Glutamatergic neuron (in vitro differentiated cells): ENCODE measurements around the gene FCER1G. TPM values are rescaled to one million over a fixed set of nuclear protein-coding genes. Genes with fewer than 3 reads are reported as not detected.

Source experiments
- DNase-seq: peaks from one replicate; pipeline ENCODE4 v3.0.0; 2022
- H3K27ac Mint-ChIP-seq: one replicate; pipeline ENCODE4 v1.8.0; 2020; ENCODE audit warnings: mild to moderate bottlenecking, mixed read lengths, inconsistent platforms; ENCODE audit not compliant: unreplicated experiment
- H3K27me3 Mint-ChIP-seq: one replicate; pipeline ENCODE4 v1.8.0; 2020; ENCODE audit warnings: mild to moderate bottlenecking, moderate library complexity, mixed read lengths, inconsistent platforms; ENCODE audit not compliant: unreplicated experiment
- H3K36me3 Mint-ChIP-seq: one replicate; pipeline ENCODE4 v1.8.0; 2020; ENCODE audit warnings: mild to moderate bottlenecking, mixed read lengths, inconsistent platforms; ENCODE audit not compliant: unreplicated experiment
- H3K4me1 Mint-ChIP-seq: one replicate; pipeline ENCODE4 v1.8.0; 2020; ENCODE audit warnings: mild to moderate bottlenecking, low read depth, mixed read lengths, inconsistent platforms; ENCODE audit not compliant: unreplicated experiment
- H3K4me3 Mint-ChIP-seq: one replicate; pipeline ENCODE4 v1.8.0; 2020; ENCODE audit warnings: mild to moderate bottlenecking, mixed read lengths, inconsistent platforms; ENCODE audit not compliant: unreplicated experiment
- H3K9me3 Mint-ChIP-seq: one replicate; pipeline ENCODE4 v1.8.0; 2020; ENCODE audit warnings: mild to moderate bottlenecking, moderate library complexity, mixed read lengths, inconsistent platforms; ENCODE audit not compliant: unreplicated experiment
- total RNA-seq: library from RNA; stranded (reverse); fragmentation: NEBNext Ultra II Directional; extraction: Animal tissue kit (Norgen Biotek cat#: 25700); gene quantifications from one replicate; pipeline ENCODE4 v1.2.1, GENCODE V29; 2021; ENCODE audit not compliant: unreplicated experiment
- TF ChIP-seq, protein P1 (sequence below): fragments of 200-600 bp; sonication (generic); IDR thresholded peaks from one replicate; pipeline ENCODE4 v1.5.0; 2021; ENCODE audit not compliant: partially characterized antibody, unreplicated experiment

Gene FCER1G
- total RNA-seq, 1 donor from 2014 or later: 1.3 TPM

DNA sequence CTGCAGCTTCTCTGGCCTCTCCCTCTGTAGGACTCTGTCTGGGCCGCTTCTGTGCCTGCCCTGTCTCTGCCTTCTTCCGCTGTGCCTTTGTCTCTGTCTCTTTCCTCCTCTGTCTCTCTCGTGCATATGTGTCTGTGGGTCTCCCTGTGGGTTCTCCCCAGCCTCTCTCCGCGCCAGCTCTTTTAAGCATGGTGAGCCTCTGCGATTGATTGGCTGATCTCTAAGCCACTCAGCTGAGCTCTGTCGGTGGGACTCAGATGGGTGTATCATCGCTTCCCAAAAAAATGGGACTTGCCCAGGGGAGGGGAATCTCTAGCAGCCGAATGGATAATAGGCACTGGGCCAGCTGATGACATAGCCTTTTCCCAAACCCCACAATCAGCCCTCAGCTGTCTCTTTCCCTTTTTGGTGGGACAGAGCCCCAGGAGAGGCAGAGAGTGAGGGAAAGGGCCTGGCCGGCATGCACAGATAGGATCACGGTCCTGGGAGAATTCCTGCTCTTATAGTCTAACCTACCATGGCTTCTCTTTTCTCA, 16.1 kb upstream of the FCER1G start, which contains the start of gene ADAMTS4:
ADAMTS4 (minus strand) TSS at position 158 of the 535 bp plus-strand sequence. CDS start 427 bp downstream, outside the sequence.
- H3K9me3 Mint-ChIP-seq: peaks cover 6% of the 10 kb centered on the region
- H3K27me3 Mint-ChIP-seq: peaks cover 6% of the 10 kb centered on the region
- H3K4me1 Mint-ChIP-seq: peaks cover 19% of the 10 kb centered on the region
- peak within 1 kb of the TSS; percentile 86 for H3K27ac Mint-ChIP-seq
- DNase-seq: peak; percentile 39
- peaks cover under 1% of the 10 kb centered on the region for H3K36me3 Mint-ChIP-seq
- TF ChIP-seq, protein P1, sequence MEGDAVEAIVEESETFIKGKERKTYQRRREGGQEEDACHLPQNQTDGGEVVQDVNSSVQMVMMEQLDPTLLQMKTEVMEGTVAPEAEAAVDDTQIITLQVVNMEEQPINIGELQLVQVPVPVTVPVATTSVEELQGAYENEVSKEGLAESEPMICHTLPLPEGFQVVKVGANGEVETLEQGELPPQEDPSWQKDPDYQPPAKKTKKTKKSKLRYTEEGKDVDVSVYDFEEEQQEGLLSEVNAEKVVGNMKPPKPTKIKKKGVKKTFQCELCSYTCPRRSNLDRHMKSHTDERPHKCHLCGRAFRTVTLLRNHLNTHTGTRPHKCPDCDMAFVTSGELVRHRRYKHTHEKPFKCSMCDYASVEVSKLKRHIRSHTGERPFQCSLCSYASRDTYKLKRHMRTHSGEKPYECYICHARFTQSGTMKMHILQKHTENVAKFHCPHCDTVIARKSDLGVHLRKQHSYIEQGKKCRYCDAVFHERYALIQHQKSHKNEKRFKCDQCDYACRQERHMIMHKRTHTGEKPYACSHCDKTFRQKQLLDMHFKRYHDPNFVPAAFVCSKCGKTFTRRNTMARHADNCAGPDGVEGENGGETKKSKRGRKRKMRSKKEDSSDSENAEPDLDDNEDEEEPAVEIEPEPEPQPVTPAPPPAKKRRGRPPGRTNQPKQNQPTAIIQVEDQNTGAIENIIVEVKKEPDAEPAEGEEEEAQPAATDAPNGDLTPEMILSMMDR: no peak
- peak within 1 kb of the TSS; percentile 82 for H3K4me3 Mint-ChIP-seq

DNA sequence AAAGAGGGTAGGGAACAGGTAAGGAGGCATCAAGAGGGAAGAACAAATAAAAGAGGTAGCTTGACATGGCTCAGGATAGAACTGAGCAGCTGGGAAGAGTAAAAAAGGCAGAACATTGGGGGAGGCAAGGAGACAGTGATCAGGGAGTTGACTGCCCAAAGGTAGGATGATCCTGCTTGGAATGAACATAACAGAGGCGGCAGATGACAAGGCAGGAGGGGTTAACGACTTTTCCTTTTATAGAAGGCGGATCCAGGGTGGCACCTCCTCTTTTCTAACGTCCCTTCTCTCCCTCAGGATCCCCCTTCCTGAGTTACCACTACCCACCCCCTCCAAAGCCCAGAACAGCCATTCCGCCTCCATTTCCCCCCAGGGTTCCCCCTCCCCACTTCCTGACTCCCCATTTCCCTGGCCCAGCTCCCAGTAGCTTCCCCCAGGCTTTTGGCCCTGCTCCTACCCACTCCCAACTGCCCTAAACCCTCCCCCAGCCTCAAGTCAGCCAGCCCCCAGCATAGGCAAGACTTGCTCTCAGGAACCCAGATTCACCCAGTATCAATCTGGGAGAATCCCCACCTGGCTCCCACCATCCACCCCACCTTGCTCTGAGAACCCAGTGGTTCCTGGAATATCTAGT, 15.5 kb upstream of the FCER1G start:
- Mint-ChIP-seq H3K4me1 (peaks cover 25% of the 10 kb centered on the region), H3K27ac (peak overlapping the region; percentile 86), H3K9me3 (peaks cover 6% of the 10 kb centered on the region), H3K27me3 (peaks cover 6% of the 10 kb centered on the region), H3K36me3 (peaks cover 5% of the 10 kb centered on the region), H3K4me3 (peak overlapping the region; percentile 82)
- TF ChIP-seq, protein P1: no peak
- no peak for DNase-seq

DNA sequence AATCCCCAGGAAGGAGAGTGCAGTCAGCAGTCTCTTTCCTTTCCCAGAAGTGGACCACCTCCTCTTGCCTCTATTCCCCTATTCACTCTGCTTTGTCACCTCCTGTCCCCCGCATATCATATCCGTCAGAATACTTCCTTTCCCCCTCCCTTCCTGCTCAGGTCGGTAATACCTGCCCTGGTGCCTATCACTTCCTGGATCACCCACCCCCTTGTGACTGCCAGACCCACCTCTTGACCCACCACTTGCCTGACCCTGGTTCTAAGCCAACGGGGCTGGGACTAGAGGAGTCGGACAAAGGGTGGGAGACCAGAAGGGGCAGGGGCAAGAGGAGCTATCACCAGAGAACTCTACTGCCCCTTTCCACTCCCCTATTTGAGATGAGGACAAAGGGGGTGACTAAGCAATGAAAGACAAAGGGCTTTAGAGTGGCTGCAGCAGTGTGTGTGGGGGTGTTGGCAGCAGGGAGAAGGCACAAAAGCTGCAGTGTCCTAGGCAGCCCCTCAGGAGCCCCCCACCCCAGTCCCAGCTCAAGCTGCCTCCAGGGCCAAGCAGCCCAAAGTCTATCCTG, 14.6 kb upstream of the FCER1G start:
- peaks cover 6% of the 10 kb centered on the region for H3K9me3 Mint-ChIP-seq
- peak overlapping the region; percentile 98 for H3K27ac Mint-ChIP-seq
- H3K36me3 Mint-ChIP-seq: peaks cover 5% of the 10 kb centered on the region
- no peak for DNase-seq
- TF ChIP-seq, protein P1: no peak
- H3K27me3 Mint-ChIP-seq: peaks cover 6% of the 10 kb centered on the region
- H3K4me3 Mint-ChIP-seq: peak overlapping the region; percentile 15
- H3K4me1 Mint-ChIP-seq: peaks cover 25% of the 10 kb centered on the region

DNA sequence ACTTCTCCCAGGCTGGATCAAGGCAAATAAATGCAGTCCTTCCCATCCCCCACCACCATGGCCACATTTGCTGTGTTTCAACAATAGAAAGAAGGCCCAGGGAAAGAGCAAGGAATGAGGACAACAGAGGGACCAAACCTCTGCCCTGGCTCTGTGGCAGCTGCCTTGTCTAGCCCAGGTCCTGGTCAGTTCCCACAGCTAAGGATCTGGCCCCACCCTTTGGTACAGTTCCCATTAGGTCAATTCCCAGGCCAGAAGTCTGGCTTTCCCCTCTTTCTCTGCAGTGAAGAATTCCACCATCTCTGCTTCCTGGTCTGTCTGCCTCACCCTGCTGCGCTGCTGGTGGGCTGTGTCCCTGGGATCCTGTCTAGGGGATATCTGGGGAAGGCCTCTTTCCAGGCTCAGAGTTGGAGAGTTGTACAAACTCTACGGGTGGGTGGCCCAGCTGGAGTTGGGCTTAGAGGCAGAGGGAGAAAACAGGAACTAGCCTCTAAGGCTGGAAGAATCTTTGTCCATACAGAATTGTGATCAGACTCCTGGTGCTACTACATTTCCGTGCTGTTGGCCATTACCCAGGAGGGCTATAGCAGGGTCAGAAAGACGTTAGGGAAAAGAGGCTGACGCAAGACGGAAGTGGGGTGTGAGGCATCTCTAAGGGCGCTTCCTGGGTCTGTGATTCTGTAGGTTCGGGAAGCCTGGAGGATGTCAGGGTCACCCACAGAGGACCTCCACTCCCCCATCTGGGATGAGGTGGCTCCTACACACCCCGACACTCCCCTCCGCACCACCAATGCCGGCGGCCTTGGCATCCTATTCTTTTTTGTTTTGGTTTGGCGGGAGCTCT, 13.9 kb upstream of the FCER1G start:
- no peak for DNase-seq
- peaks cover 6% of the 10 kb centered on the region for H3K27me3 Mint-ChIP-seq
- peak overlapping the region; percentile 92 for H3K4me3 Mint-ChIP-seq
- TF ChIP-seq, protein P1: no peak
- peaks cover 25% of the 10 kb centered on the region for H3K4me1 Mint-ChIP-seq
- H3K27ac Mint-ChIP-seq: peak overlapping the region; percentile 98
- H3K9me3 Mint-ChIP-seq: peaks cover 6% of the 10 kb centered on the region
- H3K36me3 Mint-ChIP-seq: peaks cover 7% of the 10 kb centered on the region
